ENCODE results near the gene C18orf54. TPM values are rescaled to one million over a fixed set of nuclear protein-coding genes. Genes with fewer than 3 reads are reported as not detected.

The C18orf54 gene
- total and polyA plus RNA-seq, 2 donors (not counting 1 experiment from before 2014, with no cell fraction given) = 0.60 to 4.8 TPM

- intact Hi-C loops (cut with micrococcal nuclease) = no loop called here
- no peak overlapping the region for H3K4me2 ChIP-seq (replicated peaks; ENCODE audit: low read depth, low read length, poor library complexity, severe bottlenecking)
- no peaks in the 10 kb centered on the region for H4K20me1 ChIP-seq (ENCODE audit: control insufficient read depth, insufficient read depth, low read length, poor library complexity, severe bottlenecking)
- no peak overlapping the region for H3K4me3 Mint-ChIP-seq
- no peaks in the 10 kb centered on the region for H3K9me3 ChIP-seq (ENCODE audit: control extremely low read depth in 1 of 3, control insufficient read depth in 2 of 3, insufficient read depth in 1 of 3, low read length in 2 of 3)
- H3K4me1 Mint-ChIP-seq = no peaks in the 10 kb centered on the region
- TF ChIP-seq, protein P1, sequence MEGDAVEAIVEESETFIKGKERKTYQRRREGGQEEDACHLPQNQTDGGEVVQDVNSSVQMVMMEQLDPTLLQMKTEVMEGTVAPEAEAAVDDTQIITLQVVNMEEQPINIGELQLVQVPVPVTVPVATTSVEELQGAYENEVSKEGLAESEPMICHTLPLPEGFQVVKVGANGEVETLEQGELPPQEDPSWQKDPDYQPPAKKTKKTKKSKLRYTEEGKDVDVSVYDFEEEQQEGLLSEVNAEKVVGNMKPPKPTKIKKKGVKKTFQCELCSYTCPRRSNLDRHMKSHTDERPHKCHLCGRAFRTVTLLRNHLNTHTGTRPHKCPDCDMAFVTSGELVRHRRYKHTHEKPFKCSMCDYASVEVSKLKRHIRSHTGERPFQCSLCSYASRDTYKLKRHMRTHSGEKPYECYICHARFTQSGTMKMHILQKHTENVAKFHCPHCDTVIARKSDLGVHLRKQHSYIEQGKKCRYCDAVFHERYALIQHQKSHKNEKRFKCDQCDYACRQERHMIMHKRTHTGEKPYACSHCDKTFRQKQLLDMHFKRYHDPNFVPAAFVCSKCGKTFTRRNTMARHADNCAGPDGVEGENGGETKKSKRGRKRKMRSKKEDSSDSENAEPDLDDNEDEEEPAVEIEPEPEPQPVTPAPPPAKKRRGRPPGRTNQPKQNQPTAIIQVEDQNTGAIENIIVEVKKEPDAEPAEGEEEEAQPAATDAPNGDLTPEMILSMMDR (IDR thresholded peaks at IDR 0.05) = no peak
- TF ChIP-seq EZH2 (IDR thresholded peaks at IDR 0.05; ENCODE audit: borderline replicate concordance, insufficient read depth, low read depth, low read length, poor library complexity, severe bottlenecking) = no peak
- ChIA-PET CTCF (no interaction called here), POLR2A (no interaction called here)
- ATAC-seq (ENCODE audit: low read depth) (no peak), DNase-seq (no peak)
- no peaks in the 10 kb centered on the region for H3K27me3 ChIP-seq (replicated peaks in 1 of 4; ENCODE audit: control extremely low read depth in 1 of 4, control insufficient read depth in 3 of 4, insufficient read depth in 4 of 4, low read length in 3 of 4)
- H3K4me3 ChIP-seq (ENCODE audit: control extremely low read depth in 1 of 5, extremely low read depth in 1 of 5, insufficient read depth in 1 of 5, low read depth in 2 of 5, low read length in 4 of 5) = no peak overlapping the region
- H3K79me2 ChIP-seq (ENCODE audit: control insufficient read depth, insufficient read depth, low read length) = no peaks in the 10 kb centered on the region
- no peaks in the 10 kb centered on the region for H3K4me1 ChIP-seq (ENCODE audit: control insufficient read depth in 2 of 2, insufficient read depth in 2 of 2, low read length in 2 of 2)
- H3K27me3 Mint-ChIP-seq = peaks cover 51% of the 10 kb centered on the region
- no peak overlapping the region for H3K9ac ChIP-seq (ENCODE audit: low read length)
- H3K27ac Mint-ChIP-seq = no peak overlapping the region
- no peaks in the 10 kb centered on the region for H3K9me3 Mint-ChIP-seq (ENCODE audit: insufficient read depth)
- no peak overlapping the region for H3K27ac ChIP-seq (ENCODE audit: low read length in 2 of 2)
- no peak overlapping the region for H2AFZ ChIP-seq (ENCODE audit: insufficient read depth, low read depth, low read length, poor library complexity, severe bottlenecking)
- H3K36me3 ChIP-seq (replicated peaks in 1 of 2; ENCODE audit: control extremely low read depth in 1 of 2, control insufficient read depth in 1 of 2, extremely low read depth in 1 of 2, insufficient read depth in 2 of 2, low read length in 1 of 2) = no peaks in the 10 kb centered on the region
These were observed 41.5 kb upstream of the C18orf54 start for GRCh38 chr18:54316071-54316820.

GRCh38 chr18:54323561-54323960 lies 34.1 kb upstream of the C18orf54 start:
- ChIA-PET POLR2A (no interaction called here), CTCF (no interaction called here)
- Histone ChIP-seq H3K4me2 (replicated peaks; ENCODE audit: low read depth, low read length, poor library complexity, severe bottlenecking) (no peak overlapping the region), H3K9ac (ENCODE audit: low read length) (no peak overlapping the region), H3K27ac (ENCODE audit: low read length in 2 of 2) (no peak overlapping the region), H2AFZ (ENCODE audit: insufficient read depth, low read depth, low read length, poor library complexity, severe bottlenecking) (no peak overlapping the region), H3K79me2 (ENCODE audit: control insufficient read depth, insufficient read depth, low read length) (no peaks in the 10 kb centered on the region), H3K4me3 (ENCODE audit: control extremely low read depth in 1 of 5, extremely low read depth in 1 of 5, insufficient read depth in 1 of 5, low read depth in 2 of 5, low read length in 4 of 5) (no peak overlapping the region), H3K27me3 (replicated peaks in 1 of 4; ENCODE audit: control extremely low read depth in 1 of 4, control insufficient read depth in 3 of 4, insufficient read depth in 4 of 4, low read length in 3 of 4) (no peaks in the 10 kb centered on the region), H3K4me1 (ENCODE audit: control insufficient read depth in 2 of 2, insufficient read depth in 2 of 2, low read length in 2 of 2) (no peaks in the 10 kb centered on the region), H4K20me1 (ENCODE audit: control insufficient read depth, insufficient read depth, low read length, poor library complexity, severe bottlenecking) (no peaks in the 10 kb centered on the region), H3K36me3 (replicated peaks in 1 of 2; ENCODE audit: control extremely low read depth in 1 of 2, control insufficient read depth in 1 of 2, extremely low read depth in 1 of 2, insufficient read depth in 2 of 2, low read length in 1 of 2) (no peaks in the 10 kb centered on the region), H3K9me3 (ENCODE audit: control extremely low read depth in 1 of 3, control insufficient read depth in 2 of 3, insufficient read depth in 1 of 3, low read length in 2 of 3) (no peaks in the 10 kb centered on the region)
- no peak for DNase-seq
- Mint-ChIP-seq H3K4me3 (no peak overlapping the region), H3K27me3 (peaks cover 15% of the 10 kb centered on the region), H3K9me3 (ENCODE audit: insufficient read depth) (no peaks in the 10 kb centered on the region), H3K4me1 (no peaks in the 10 kb centered on the region), H3K27ac (no peak overlapping the region)
- intact Hi-C loops (cut with micrococcal nuclease) = no loop called here
- no peak for TF ChIP-seq EZH2 (IDR thresholded peaks at IDR 0.05; ENCODE audit: borderline replicate concordance, insufficient read depth, low read depth, low read length, poor library complexity, severe bottlenecking)
- TF ChIP-seq, protein P1 (IDR thresholded peaks at IDR 0.05) = no peak
- ATAC-seq (ENCODE audit: low read depth) = no peak
